Occipital lobe (tissue), 2 donors: ENCODE measurements around the gene TCF3. TPM values are rescaled to one million over a fixed set of nuclear protein-coding genes. Genes with fewer than 3 reads are reported as not detected.

Experiments used
- DNase-seq: peaks from one replicate; lab custom pipeline; 2025; lab: John Stamatoyannopoulos, UW
- total RNA-seq: library from RNA; depleted of rRNA; stranded (reverse); fragments of >200 nt; gene quantifications from one replicate; pipeline ENCODE4 v1.2.3, GENCODE V29; 2014

Gene TCF3
- total RNA-seq, 1 donor from 2014 or later, result 20.9 TPM

GRCh38 chr19:1612114-1613086, 40.0 kb downstream of the TCF3 start:
- DNase-seq, result no peak

- DNase-seq, result no peak
Observed at GRCh38 chr19:1611353-1611752, 41.1 kb downstream of the TCF3 start.

GRCh38 chr19:1610579-1610978, 41.8 kb downstream of the TCF3 start:
- no peak for DNase-seq

- DNase-seq, result no peak
Observed at GRCh38 chr19:1609680-1610474, 42.5 kb downstream of the TCF3 start.

GRCh38 chr19:1609103-1609396, 43.4 kb downstream of the TCF3 start:
- DNase-seq, result no peak

- no peak for DNase-seq
Observed at GRCh38 chr19:1608359-1609102, 43.9 kb downstream of the TCF3 start.

DNA sequence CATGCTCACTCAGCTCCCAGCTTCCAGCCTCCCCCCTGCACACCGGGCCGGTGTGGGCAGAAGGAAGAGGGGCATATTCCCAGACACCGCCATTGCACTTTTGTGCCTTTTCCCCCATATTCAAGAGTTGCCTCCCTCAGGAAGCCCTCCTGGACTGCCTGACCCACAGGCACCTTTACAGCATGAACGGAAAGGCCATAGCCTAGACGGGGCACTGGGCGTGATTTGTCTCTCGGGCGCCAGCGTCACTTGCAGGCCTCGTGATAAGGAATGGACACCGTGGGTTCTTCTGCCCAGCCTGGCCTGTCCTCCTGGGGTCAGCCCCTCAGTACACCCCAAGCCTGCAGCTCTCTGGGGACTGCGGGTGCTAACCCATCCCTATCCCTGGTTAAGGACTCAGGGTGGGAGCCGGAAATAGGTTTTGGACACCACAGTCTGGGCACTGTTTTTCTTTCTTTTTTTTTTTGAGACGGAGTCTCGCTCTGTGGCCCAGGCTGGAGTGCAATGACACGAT, 46.2 kb downstream of the TCF3 start:
- DNase-seq, result no peak

- peak; percentile 92 for DNase-seq
Observed at GRCh38 chr19:1605236-1606137, 46.9 kb downstream of the TCF3 start, which contains the start of gene UQCR11. UQCR11 (minus strand) TSS chr19:1605462; CDS start chr19:1605409, 53 bp downstream.

DNA sequence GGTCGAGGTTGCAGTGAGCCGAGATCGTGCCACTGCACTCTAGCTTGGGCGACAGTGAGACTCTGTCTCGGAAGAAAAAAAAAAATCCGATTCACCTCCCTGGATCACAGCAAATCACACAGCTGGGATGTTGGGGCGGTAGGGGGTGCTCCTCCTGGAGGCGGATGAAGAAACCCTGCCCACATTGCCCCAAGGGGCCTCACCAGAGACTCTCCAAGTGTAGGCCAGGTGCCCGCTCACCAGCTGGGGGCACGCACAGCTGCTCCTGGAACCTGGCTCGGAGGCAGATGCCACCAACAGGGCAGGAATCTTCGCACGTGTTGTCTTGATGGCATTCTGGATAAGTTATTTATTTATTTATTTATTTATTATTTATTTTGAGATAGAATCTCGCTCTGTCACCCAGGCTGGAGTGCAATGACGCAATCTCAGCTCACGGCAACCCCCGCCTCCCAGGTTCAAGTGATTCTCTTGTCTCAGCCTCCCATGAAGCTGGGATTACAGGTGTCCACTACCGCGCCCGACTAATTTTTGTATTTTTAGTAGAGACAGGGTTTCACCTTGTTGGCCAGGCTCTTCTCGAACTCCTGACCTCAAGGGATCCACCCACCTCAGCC, 50.2 kb downstream of the TCF3 start:
- no peak for DNase-seq

DNA sequence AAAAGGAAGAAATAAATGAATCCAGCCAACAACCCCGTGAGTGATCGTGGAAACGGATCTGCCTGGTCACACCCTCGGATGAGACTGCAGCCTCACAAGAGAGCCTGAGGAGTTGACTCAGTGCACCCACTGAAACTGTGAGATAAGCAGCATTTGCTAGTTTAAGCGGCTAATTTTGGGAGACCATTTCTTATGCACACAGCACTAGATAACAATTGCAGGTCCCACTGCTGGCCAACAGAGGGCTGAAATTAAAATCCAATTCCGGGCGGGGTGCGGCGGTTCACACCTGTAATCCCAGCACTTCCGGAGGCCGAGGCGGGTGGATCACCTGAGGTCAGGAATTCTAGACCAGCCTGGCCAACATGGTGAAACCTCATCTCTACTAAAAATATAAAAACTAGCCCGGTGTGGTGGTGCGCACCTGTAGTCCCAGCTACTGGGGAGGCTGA, 50.8 kb downstream of the TCF3 start:
- DNase-seq, result no peak

- DNase-seq, result no peak
Observed at GRCh38 chr19:1599460-1599846, 53.0 kb downstream of the TCF3 start.

GRCh38 chr19:1598777-1599459, 53.5 kb downstream of the TCF3 start:
- DNase-seq, result no peak

GRCh38 chr19:1593501-1593772, 59.0 kb downstream of the TCF3 start:
- DNase-seq, result no peak

DNA sequence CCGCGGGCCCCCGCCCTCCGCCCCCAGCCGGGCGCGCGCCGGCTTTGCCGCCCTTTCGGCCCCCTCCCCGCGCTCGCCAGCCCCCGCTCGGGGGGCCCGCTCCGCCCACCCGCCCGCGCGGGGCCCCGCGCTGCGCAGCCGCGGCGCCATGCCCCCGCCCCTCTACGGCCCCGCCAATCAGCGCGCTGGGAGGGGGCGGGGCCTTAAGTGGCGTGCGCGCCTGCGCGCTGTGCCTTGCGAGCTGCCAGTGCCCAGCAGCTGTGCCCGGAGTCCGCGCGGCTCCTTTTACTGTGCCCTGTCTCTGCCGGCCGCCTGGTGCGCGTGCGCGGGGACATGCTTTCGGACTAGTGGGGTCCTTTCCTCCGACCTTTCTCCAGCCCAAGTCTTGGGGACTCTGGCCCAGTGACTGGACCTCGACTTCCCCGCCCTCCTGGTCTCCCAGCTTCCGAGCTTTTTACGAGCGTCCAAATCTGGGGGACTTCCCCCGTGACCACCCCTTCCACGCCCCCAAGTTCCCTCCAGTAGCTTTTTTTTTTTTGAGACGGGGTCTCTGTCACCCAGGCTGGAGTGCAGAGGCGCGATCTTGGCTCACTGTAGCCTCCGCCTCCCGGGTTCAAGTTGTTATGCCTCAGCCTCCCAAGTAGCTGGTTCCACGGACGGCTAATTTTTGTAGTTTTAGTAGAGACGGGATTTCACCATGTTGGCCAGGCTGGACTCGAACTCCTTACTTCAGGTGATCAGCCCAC, 59.5 kb downstream of the TCF3 start, which contains the start of gene MBD3:
MBD3 (minus strand) TSS at position 111 of the 746 bp plus-strand sequence. CDS start 234 bp downstream, outside the sequence.
- DNase-seq, result peak; percentile 85

- DNase-seq, result peak; percentile 72
Observed at GRCh38 chr19:1592024-1592754, 60.2 kb downstream of the TCF3 start.

GRCh38 chr19:1591421-1592023, 60.9 kb downstream of the TCF3 start:
- no peak for DNase-seq

GRCh38 chr19:1590641-1591397, 61.6 kb downstream of the TCF3 start:
- no peak for DNase-seq
